GM15510 (cell line): ENCODE data around the gene RNF40.

Experiments
- POLR2A ChIP-seq: IDR thresholded peaks from 3 replicates; pipeline ENCODE4 v1.6.1; 2011; ENCODE audit warnings: borderline replicate concordance; ENCODE audit not compliant: insufficient read length; ENCODE audit errors: extremely low read depth

RNF40 gene

GRCh38 chr16:30750876-30751465 is 11.2 kb upstream of the RNF40 start:
- TF ChIP-seq POLR2A, result no peak

DNA sequence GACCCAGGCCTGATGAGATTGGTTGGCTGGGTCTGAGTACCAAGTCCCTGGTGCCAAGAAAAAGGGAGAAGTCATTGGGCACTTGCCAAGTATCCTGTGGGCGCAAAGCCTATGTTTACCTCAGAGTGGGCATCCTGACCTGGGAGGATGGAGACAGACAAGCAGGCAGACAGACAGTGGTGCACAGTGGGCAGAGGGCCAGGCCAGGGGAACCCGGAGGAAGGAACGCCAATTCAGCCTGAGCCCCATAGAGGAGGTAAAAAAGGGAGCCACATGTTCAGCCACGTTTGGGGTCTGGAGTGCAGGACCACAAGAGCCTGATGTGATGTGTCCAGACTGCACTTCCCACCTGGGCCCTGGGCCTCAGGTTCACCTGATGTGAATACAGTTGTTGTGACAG is 8.5 kb upstream of the RNF40 start:
- no peak for TF ChIP-seq POLR2A

GRCh38 chr16:30755955-30756780 is 6.0 kb upstream of the RNF40 start:
- no peak for TF ChIP-seq POLR2A

DNA sequence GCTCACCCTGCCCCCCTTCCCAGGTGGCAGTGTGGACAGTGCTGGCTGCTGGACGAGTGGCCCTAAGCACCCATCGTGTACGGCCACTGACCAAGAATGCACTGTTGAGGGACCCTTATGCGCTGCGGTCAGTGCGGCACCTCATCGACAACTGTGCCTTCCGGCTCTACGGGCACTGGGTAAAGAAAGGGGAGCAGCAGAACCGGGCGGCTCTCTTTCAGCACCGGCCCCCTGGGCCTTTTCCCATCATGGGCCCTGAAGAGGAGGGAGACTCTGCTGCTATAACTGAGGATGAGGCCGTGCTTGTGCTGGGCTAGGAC is 5.4 kb upstream of the RNF40 start:
- no peak for TF ChIP-seq POLR2A

GRCh38 chr16:30757316-30757715 is 4.8 kb upstream of the RNF40 start:
- no peak for TF ChIP-seq POLR2A

- no peak for TF ChIP-seq POLR2A
Measured at GRCh38 chr16:30758988-30759491, 3.1 kb upstream of the RNF40 start.

DNA sequence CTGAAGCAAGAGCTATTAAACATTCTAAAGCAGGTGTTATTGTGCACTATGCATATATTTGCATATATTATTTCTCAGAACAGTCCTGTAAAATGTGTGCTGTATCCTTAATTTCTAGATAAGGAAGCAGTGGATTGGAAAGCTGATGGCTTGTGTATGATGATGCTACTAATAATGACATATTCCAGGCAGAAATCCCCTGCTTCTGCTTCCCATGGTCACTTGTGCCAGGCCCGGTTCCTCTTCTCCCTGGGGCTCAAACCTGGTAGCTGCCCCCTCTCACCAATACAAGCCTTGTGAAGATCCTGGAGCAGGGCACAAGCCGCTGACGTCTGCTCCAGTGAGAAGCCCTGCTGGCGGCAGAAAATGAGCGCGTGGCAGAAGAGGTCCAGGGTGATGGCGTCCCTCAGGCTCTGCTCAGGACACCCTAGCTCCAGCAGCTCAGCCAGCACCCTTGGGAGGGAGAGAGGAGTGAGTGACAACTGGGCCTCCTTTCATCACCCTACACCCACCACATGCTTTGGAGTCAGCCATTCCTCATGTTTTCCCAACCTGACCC is 2.0 kb upstream of the RNF40 start:
- no peak for TF ChIP-seq POLR2A

DNA sequence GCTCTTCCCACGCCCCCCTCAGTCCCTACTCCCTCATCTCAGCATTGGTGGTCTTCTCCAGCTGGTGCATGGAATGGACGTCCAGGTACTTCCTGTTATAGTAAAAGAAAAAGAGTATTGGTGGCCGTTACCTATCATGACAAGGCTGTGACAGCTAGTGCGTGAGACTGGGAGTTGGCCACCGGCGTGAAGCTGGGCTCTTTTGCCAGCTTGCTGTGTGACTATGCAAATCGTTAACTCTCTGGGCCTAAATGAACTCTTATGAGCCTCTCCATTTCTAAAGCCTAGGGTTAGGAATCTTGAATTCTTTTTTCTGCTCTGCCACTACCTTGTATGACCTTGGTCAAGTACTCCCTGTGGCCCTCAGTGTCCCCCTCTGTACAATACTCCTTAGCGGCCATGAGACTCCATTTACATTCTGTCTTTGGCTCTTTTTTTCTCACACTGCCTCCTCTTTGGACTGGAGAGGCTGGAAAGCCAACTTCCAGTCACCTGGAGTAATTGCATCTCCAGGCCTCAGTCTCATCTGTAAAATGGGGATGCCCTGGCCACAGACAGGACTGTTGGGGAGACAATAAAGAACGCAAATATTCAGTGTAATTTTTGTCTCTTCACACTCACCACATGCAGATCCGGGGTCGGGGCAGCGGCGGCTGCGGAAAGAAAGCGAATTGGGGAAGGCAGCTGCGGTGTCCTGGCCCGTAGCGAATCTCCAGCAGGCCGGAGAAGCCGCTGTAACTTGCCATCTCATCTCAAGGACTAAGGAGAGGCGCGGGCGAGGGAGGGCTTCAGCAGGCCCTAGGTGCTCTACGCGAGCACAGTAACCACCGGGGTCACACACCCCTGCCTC is 1.3 kb upstream of the RNF40 start:
- TF ChIP-seq POLR2A, result no peak

- peak; percentile 30 for TF ChIP-seq POLR2A
Measured at GRCh38 chr16:30761427-30761927, 645 bp upstream of the RNF40 start.

DNA sequence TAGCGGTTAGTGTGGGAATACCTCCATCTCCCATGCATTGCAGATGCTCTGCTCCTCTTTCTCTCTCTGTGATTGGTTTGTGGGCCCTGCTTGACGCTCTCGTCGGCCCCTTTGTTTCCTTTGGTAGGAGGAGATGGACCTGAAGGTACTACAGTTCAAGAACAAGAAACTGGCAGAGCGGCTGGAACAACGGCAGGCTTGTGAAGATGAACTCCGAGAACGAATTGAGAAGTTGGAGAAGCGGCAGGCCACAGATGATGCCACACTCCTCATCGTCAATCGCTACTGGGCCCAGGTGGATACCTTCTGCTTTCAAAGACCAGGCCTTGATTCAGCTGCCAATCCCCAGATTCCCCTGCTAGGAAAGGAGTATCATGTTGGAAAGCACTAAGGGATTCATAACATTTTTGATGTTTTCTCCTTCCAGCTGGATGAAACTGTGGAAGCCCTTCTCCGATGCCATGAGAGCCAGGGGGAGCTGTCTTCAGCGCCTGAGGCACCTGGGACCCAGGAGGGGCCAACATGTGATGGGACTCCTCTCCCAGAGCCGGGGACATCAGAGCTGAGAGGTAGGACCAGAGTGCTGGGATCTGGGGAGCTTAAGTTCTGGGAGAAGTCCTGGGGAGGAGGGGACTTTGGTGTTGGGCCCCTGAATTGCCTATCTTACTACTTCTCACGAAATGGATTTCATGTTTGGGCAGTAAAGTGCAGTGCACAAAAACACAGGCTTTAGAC is 1.0 kb downstream of the RNF40 start:
- TF ChIP-seq POLR2A, result no peak

- no peak for TF ChIP-seq POLR2A
Measured at GRCh38 chr16:30764086-30764485, 2.0 kb downstream of the RNF40 start.

DNA sequence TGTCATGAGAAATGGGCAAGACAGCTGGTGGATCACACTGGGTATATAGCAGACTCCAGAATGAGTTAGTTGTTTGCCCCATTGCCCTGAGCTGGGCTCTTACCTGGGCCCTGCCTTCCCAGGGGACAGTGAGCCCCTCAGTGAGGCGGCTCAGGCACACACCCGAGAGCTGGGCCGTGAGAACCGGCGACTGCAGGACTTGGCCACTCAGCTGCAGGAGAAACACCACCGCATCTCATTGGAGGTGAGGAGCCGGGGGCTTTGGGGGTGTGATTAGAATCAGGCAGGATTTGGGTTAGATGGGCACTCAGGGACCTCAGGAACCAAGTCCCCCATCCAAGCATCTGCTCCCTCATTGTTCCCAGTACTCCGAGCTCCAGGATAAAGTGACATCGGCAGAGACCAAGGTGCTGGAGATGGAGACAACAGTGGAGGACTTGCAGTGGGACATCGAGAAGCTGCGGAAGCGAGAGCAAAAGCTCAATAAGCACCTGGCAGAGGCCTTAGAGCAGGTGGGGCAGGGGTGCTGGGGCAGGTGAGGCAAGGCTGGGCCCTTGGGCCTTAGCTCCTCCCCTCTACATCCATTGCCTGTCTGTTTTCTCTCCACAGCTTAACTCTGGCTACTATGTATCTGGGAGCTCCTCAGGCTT is 2.8 kb downstream of the RNF40 start:
- no peak for TF ChIP-seq POLR2A

DNA sequence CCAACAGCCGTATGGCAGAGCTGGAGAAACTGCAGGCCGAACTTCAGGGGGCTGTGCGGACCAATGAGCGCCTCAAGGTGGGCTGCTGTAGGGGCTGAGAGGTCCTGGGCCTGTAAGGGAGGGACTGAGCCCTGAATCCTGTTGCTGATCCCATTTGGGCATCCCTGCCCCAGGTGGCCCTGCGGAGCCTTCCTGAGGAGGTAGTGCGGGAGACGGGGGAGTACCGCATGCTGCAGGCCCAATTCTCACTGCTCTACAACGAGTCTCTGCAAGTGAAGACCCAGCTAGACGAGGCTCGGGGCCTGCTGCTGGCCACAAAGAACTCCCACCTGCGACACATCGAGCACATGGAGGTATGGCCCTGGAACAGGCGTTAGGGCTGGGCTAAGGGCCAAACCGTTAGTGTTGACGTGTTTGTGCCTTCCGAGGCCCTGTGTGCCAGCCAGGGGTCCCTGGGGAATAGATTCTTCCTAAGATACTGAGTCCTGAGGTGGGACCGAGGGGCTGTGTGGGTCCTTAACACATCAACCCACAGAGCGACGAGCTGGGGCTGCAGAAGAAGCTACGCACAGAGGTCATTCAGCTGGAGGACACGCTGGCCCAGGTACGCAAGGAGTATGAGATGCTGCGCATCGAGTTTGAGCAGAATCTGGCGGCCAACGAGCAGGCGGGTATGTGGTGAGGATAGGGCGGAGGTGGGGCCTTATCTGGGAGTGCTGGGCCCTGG is 4.2 kb downstream of the RNF40 start:
- TF ChIP-seq POLR2A, result no peak
